LNCAP (cell line): ENCODE data around the gene PDX1.

Experiments
- CTCF ChIP-seq: fragments of 450-650 bp; IDR thresholded peaks from 2 replicates; pipeline ENCODE4 v1.5.1; 2017; ENCODE audit warnings: mild to moderate bottlenecking

Gene PDX1

GRCh38 chr13:27918918-27919658, 712 bp upstream of the PDX1 start:
- TF ChIP-seq CTCF: no peak

GRCh38 chr13:27919659-27919933, 204 bp upstream of the PDX1 start:
- TF ChIP-seq CTCF: no peak

GRCh38 chr13:27920677-27921420, 1.0 kb downstream of the PDX1 start:
- TF ChIP-seq CTCF: no peak

GRCh38 chr13:27921421-27921960, 1.7 kb downstream of the PDX1 start:
- TF ChIP-seq CTCF: no peak

- no peak for TF ChIP-seq CTCF
These were observed 2.4 kb downstream of the PDX1 start for GRCh38 chr13:27921961-27922882.

GRCh38 chr13:27922883-27923612, 3.2 kb downstream of the PDX1 start:
- TF ChIP-seq CTCF: no peak
